ENCODE results near the gene BCAS1.

Gene BCAS1

GRCh38 chr20:54093423-54094267, 23.3 kb upstream of the BCAS1 start:
- intact Hi-C loops (cut with micrococcal nuclease), result no loop called here
- Mint-ChIP-seq H3K27ac (no peak overlapping the region), H3K9me3 (no peaks in the 10 kb centered on the region), H3K4me1 (ENCODE audit: low read depth) (peaks cover 15% of the 10 kb centered on the region), H3K27me3 (no peaks in the 10 kb centered on the region), H3K36me3 (ENCODE audit: low read depth) (no peaks in the 10 kb centered on the region), H3K4me3 (no peak overlapping the region)

DNA sequence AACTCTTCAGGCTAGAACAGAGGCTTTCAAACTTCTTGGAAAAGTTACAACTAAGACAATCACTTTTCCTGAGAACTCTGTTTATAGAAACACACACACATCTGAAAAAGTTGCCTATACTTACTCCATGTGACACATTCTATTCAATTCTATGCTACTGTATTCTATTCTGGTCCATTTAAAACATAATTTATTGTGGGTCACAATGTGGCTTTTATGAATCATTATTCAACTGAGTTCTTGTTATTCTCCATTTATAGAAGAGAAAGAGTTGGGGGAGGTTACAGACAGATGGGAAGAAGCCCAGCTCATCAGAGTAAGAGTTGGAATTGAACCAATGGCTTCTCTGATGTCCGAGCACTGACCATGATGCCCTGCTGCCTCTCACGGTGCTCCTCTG, 21.6 kb upstream of the BCAS1 start:
- Mint-ChIP-seq H3K9me3 (no peaks in the 10 kb centered on the region), H3K36me3 (ENCODE audit: low read depth) (no peaks in the 10 kb centered on the region), H3K27ac (no peak overlapping the region), H3K4me3 (no peak overlapping the region), H3K4me1 (ENCODE audit: low read depth) (peaks cover 8% of the 10 kb centered on the region), H3K27me3 (no peaks in the 10 kb centered on the region)
- intact Hi-C loops (cut with micrococcal nuclease), result no loop called here

DNA sequence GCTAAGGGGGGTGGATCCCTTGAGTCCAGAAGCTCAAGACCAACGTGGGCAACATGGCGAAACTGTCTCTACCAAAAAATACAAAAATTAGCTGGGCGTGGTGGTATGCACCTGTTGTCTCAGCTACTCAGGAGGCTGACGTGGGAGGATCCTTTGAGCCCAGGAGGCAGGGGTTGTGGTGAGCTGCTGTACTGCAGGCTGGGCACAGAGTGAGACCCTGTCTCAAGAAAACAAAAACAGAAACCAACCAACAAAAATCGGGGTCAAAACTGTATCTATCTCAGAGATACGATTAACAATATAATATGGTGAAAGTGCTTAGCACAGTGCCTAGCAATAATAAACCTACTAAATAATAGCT, 20.7 kb upstream of the BCAS1 start:
- Mint-ChIP-seq H3K36me3 (ENCODE audit: low read depth) (no peaks in the 10 kb centered on the region), H3K27ac (no peak overlapping the region), H3K4me3 (no peak overlapping the region), H3K9me3 (no peaks in the 10 kb centered on the region), H3K4me1 (ENCODE audit: low read depth) (peaks cover 8% of the 10 kb centered on the region), H3K27me3 (no peaks in the 10 kb centered on the region)
- intact Hi-C loops (cut with micrococcal nuclease), result no loop called here

DNA sequence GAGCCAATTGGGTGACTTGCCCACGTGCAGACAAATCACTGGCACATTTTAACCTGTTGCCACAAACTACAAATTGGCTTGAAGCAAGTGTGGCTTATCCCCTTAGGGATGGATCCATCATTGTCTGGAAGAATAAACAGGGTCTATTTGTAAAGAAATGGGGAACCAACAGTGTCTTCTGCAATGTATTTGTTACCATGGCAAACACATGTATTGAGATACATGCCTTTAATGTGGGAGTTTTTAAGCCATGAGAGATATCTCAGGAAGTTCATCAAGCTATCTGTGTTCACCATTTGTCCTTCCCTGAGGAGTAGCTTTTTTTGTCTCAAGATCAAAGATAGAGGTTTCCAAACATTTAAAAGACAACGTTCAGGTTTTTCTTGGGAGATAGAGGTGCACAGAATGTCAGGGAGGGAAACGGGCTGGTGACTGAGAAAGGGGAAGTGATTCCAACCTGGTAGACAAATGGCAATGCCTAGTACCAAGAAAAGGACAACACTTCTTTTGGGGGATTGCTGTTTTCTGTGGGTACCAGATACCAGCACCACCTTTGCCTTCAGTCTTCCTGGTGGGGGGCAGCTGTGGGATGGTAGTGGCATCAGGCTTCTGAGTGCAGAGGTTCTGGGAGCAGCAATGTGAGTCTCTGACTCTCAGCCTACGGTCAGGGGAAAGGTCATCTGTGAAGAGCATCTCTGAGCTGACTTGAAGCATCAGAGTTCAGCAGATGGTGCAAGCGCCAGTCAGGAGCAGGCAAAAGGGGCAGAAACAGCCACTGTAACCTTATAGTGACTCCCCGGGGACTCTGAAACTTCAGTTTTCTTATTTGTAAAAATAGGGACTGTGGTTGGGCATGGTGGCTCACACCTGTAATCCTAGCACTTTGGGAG, 20.1 kb upstream of the BCAS1 start:
- no peak overlapping the region for H3K4me3 Mint-ChIP-seq
- no peak overlapping the region for H3K27ac Mint-ChIP-seq
- H3K36me3 Mint-ChIP-seq (ENCODE audit: low read depth), result no peaks in the 10 kb centered on the region
- intact Hi-C loops (cut with micrococcal nuclease), result no loop called here
- no peaks in the 10 kb centered on the region for H3K9me3 Mint-ChIP-seq
- no peaks in the 10 kb centered on the region for H3K27me3 Mint-ChIP-seq
- peaks cover 8% of the 10 kb centered on the region for H3K4me1 Mint-ChIP-seq (ENCODE audit: low read depth)

- Mint-ChIP-seq H3K4me3 (no peak overlapping the region), H3K27me3 (no peaks in the 10 kb centered on the region), H3K27ac (no peak overlapping the region), H3K4me1 (ENCODE audit: low read depth) (peaks cover 8% of the 10 kb centered on the region), H3K9me3 (no peaks in the 10 kb centered on the region), H3K36me3 (ENCODE audit: low read depth) (no peaks in the 10 kb centered on the region)
- intact Hi-C loops (cut with micrococcal nuclease), result no loop called here
These were observed 18.0 kb upstream of the BCAS1 start for GRCh38 chr20:54088430-54088829.

- Mint-ChIP-seq H3K9me3 (no peaks in the 10 kb centered on the region), H3K4me1 (ENCODE audit: low read depth) (peaks cover 8% of the 10 kb centered on the region), H3K36me3 (ENCODE audit: low read depth) (no peaks in the 10 kb centered on the region), H3K27me3 (no peaks in the 10 kb centered on the region), H3K4me3 (no peak overlapping the region), H3K27ac (no peak overlapping the region)
- intact Hi-C loops (cut with micrococcal nuclease), result no loop called here
These were observed 16.2 kb upstream of the BCAS1 start for GRCh38 chr20:54086507-54087039.

DNA sequence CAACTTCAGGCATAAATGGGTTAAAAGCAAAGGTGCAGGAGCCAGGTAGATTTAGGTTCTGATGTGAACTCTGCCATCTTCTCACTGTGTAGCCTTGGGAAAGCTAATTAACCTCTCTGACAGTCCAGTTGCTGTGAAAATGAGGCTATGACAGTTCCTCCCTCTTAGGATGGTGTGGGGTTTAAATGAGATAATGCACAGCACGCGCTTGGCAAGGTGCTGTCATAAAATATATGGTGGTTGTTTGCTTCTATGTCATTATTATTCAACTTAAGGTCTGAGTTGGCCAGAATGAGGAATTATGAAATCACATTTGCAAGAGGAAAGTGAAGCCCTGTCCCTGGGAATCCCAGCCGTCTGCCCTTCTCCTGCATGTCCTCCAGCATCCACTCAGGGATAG, 15.5 kb upstream of the BCAS1 start:
- intact Hi-C loops (cut with micrococcal nuclease), result no loop called here
- Mint-ChIP-seq H3K4me1 (ENCODE audit: low read depth) (peaks cover 8% of the 10 kb centered on the region), H3K27ac (no peak overlapping the region), H3K27me3 (no peaks in the 10 kb centered on the region), H3K36me3 (ENCODE audit: low read depth) (no peaks in the 10 kb centered on the region), H3K9me3 (no peaks in the 10 kb centered on the region), H3K4me3 (no peak overlapping the region)

- no peak overlapping the region for H3K4me3 Mint-ChIP-seq
- no peaks in the 10 kb centered on the region for H3K9me3 Mint-ChIP-seq
- H3K36me3 Mint-ChIP-seq (ENCODE audit: low read depth), result no peaks in the 10 kb centered on the region
- H3K27ac Mint-ChIP-seq, result no peak overlapping the region
- intact Hi-C loops (cut with micrococcal nuclease), result no loop called here
- H3K4me1 Mint-ChIP-seq (ENCODE audit: low read depth), result peaks cover 3% of the 10 kb centered on the region
- H3K27me3 Mint-ChIP-seq, result no peaks in the 10 kb centered on the region
These were observed 15.0 kb upstream of the BCAS1 start for GRCh38 chr20:54085425-54085824.

DNA sequence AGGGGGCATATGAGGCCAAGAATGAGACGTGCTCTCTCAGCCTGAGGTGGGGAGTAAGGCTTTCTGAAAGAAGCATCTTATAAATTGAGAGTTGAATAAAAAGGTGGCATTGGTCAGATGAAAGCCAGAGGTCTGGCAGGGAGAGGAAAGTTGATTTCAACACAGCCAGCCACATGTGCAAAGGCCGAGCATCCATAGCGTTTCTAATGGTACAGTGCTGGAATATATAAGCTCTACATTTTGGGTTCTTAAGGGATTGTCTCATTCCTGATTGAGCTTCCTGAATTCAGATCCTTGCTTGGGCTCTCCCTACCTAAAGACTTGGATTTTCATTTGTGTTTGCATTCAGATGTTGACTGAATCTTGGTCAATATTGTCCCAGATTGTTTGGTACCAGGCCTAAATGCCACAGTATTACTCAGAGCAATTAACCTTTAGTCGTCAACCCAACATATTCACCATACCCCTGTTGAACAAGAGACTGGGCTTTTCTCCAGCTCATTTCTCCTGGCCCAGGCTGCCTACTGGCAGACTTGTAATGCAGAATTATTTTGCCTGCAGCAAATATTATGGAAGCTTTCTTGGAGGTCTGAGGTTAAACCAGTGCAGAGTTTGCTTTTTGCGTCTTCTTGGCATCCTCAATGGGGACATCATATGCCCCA, 14.5 kb upstream of the BCAS1 start:
- Mint-ChIP-seq H3K4me1 (ENCODE audit: low read depth) (no peaks in the 10 kb centered on the region), H3K4me3 (no peak overlapping the region), H3K27ac (no peak overlapping the region), H3K9me3 (no peaks in the 10 kb centered on the region), H3K27me3 (no peaks in the 10 kb centered on the region), H3K36me3 (ENCODE audit: low read depth) (no peaks in the 10 kb centered on the region)
- intact Hi-C loops (cut with micrococcal nuclease), result no loop called here

DNA sequence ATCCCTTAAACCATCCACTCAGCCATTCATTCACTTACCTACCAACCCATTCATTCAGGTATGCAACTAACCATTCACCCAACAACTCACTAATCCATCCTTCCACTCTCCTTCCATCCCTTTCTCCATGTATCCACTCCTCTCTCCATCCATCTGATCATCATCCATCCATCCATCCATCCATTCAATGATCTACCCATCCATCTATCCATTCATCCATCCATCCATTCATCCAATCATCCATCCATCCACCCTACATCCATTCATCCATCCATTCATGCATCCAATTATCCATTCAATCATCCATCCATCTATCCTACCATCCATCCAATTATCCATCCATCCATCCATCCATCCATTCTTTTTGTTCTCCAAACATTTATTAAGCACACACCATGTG, 13.8 kb upstream of the BCAS1 start:
- intact Hi-C loops (cut with micrococcal nuclease), result no loop called here
- Mint-ChIP-seq H3K4me3 (no peak overlapping the region), H3K36me3 (ENCODE audit: low read depth) (no peaks in the 10 kb centered on the region), H3K4me1 (ENCODE audit: low read depth) (no peaks in the 10 kb centered on the region), H3K27me3 (no peaks in the 10 kb centered on the region), H3K9me3 (no peaks in the 10 kb centered on the region), H3K27ac (no peak overlapping the region)

- Mint-ChIP-seq H3K4me3 (no peak overlapping the region), H3K27ac (no peak overlapping the region), H3K9me3 (no peaks in the 10 kb centered on the region), H3K36me3 (ENCODE audit: low read depth) (no peaks in the 10 kb centered on the region), H3K27me3 (no peaks in the 10 kb centered on the region), H3K4me1 (ENCODE audit: low read depth) (no peaks in the 10 kb centered on the region)
- intact Hi-C loops (cut with micrococcal nuclease), result no loop called here
These were observed 13.1 kb upstream of the BCAS1 start for GRCh38 chr20:54083459-54083858.

DNA sequence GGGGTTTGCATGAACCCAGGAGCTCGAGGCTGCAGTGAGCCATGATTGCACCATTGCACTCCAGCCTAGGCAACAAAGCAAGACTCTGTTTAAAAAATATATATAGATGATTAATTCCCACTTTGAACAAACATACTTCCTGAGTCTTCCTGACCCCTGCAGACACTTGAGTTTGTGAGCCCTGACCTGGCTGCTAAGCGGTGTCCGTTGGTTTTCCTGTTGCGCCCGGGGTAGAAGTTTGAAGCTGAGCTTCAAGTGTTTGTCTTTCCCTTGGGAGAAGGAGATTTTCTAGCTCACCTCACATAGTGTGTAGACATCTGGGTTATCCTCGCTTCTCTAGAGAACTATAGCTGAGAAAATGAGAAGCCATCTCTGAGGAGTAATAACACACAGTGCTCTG, 11.7 kb upstream of the BCAS1 start:
- H3K4me3 Mint-ChIP-seq, result no peak overlapping the region
- H3K36me3 Mint-ChIP-seq (ENCODE audit: low read depth), result no peaks in the 10 kb centered on the region
- no peaks in the 10 kb centered on the region for H3K27me3 Mint-ChIP-seq
- intact Hi-C loops (cut with micrococcal nuclease), result no loop called here
- H3K27ac Mint-ChIP-seq, result no peak overlapping the region
- no peaks in the 10 kb centered on the region for H3K9me3 Mint-ChIP-seq
- H3K4me1 Mint-ChIP-seq (ENCODE audit: low read depth), result no peaks in the 10 kb centered on the region

GRCh38 chr20:54079652-54080051, 9.3 kb upstream of the BCAS1 start:
- Mint-ChIP-seq H3K4me1 (ENCODE audit: low read depth) (no peaks in the 10 kb centered on the region), H3K9me3 (no peaks in the 10 kb centered on the region), H3K27ac (no peak overlapping the region)

More at GRCh38 chr20:54079652-54080051, 9.3 kb upstream of the BCAS1 start:
- H3K27me3 Mint-ChIP-seq, result no peaks in the 10 kb centered on the region
- intact Hi-C loops (cut with micrococcal nuclease), result no loop called here
- H3K4me3 Mint-ChIP-seq, result no peak overlapping the region
- H3K36me3 Mint-ChIP-seq (ENCODE audit: low read depth), result no peaks in the 10 kb centered on the region

Data from dendritic cell treated with granulocyte-macrophage colony-stimulating factor and Interleukin-4, amounts not matched to agents 40 ng/mL and 50 ng/mL, for 4 days (primary cell).